HG02970 (cell line): ENCODE results near the gene LRRC4C.

Source experiments
- ATAC-seq: cut with Tn5 transposase; IDR thresholded peaks from one replicate; pipeline ENCODE4 v1.9.1; 2021; ENCODE audit warnings: mild to moderate bottlenecking, moderate library complexity, moderate number of reproducible peaks; ENCODE audit not compliant: unreplicated experiment, low FRiP score

LRRC4C gene

GRCh38 chr11:41281131-41281742 lies 178.2 kb downstream of the LRRC4C start:
- ATAC-seq = no peak

GRCh38 chr11:41274831-41275230 lies 184.6 kb downstream of the LRRC4C start:
- ATAC-seq = no peak

- ATAC-seq = no peak
Observed at GRCh38 chr11:41273908-41274307, 185.5 kb downstream of the LRRC4C start.

GRCh38 chr11:41267451-41267850 lies 192.0 kb downstream of the LRRC4C start:
- no peak for ATAC-seq

GRCh38 chr11:41256041-41256440 lies 203.4 kb downstream of the LRRC4C start:
- ATAC-seq = no peak

- ATAC-seq = no peak
Observed at GRCh38 chr11:41254966-41255365, 204.5 kb downstream of the LRRC4C start.

- no peak for ATAC-seq
Observed at GRCh38 chr11:41250408-41250935, 209.0 kb downstream of the LRRC4C start.

GRCh38 chr11:41247621-41248020 lies 211.8 kb downstream of the LRRC4C start:
- ATAC-seq = no peak

GRCh38 chr11:41246399-41246745 lies 213.1 kb downstream of the LRRC4C start:
- no peak for ATAC-seq

- ATAC-seq = no peak
Observed at GRCh38 chr11:41245704-41246398, 213.6 kb downstream of the LRRC4C start.

GRCh38 chr11:41245184-41245583 lies 214.3 kb downstream of the LRRC4C start:
- no peak for ATAC-seq

- ATAC-seq = no peak
Observed at GRCh38 chr11:41237382-41237781, 222.1 kb downstream of the LRRC4C start.

- no peak for ATAC-seq
Observed at GRCh38 chr11:41235668-41236067, 223.8 kb downstream of the LRRC4C start.

- no peak for ATAC-seq
Observed at GRCh38 chr11:41225856-41226633, 233.4 kb downstream of the LRRC4C start.

GRCh38 chr11:41222236-41222635 lies 237.2 kb downstream of the LRRC4C start:
- ATAC-seq = no peak

GRCh38 chr11:41206388-41206787 lies 253.1 kb downstream of the LRRC4C start:
- no peak for ATAC-seq

GRCh38 chr11:41201156-41201555 lies 258.3 kb downstream of the LRRC4C start:
- no peak for ATAC-seq

GRCh38 chr11:41190437-41191082 lies 268.9 kb downstream of the LRRC4C start:
- no peak for ATAC-seq

- no peak for ATAC-seq
Observed at GRCh38 chr11:41189701-41190436, 269.6 kb downstream of the LRRC4C start.

GRCh38 chr11:41177791-41178190 lies 281.7 kb downstream of the LRRC4C start:
- no peak for ATAC-seq
